HEK293T (cell line): ENCODE measurements around the gene IRAK1.

Experiments
- CTCF ChIA-PET: fragments of 350-600 bp; formaldehyde crosslinking; extraction: SDS; loops from one replicate; lab custom pipeline; 2021; ENCODE audit warnings: antibody characterized with exemption, inconsistent platforms; lab: Yijun Ruan, JAX
- POLR2A ChIA-PET: fragments of 350-600 bp; formaldehyde crosslinking; extraction: SDS; loops from one replicate; lab custom pipeline; 2020; ENCODE audit warnings: antibody characterized with exemption, inconsistent platforms; lab: Yijun Ruan, JAX
- DNase-seq: peaks from one replicate; pipeline ENCODE4 v3.0.0; 2012; ENCODE audit warnings: mixed read lengths; ENCODE audit errors: extremely low spot score
- ARNT ChIP-seq: fragments of 450-650 bp; IDR thresholded peaks from 2 replicates; pipeline ENCODE4 v1.6.1; 2017; ENCODE audit warnings: mild to moderate bottlenecking
- BHLHE40 ChIP-seq: fragments of 450-650 bp; IDR thresholded peaks from 2 replicates; pipeline ENCODE4 v1.6.1; 2016; ENCODE audit warnings: mild to moderate bottlenecking, moderate library complexity, borderline replicate concordance
- CTBP1 ChIP-seq: fragments of 450-650 bp; IDR thresholded peaks from 2 replicates; pipeline ENCODE4 v1.6.1; 2016; ENCODE audit warnings: borderline replicate concordance
- ELF4 ChIP-seq: fragments of 450-650 bp; IDR thresholded peaks from 2 replicates; pipeline ENCODE4 v1.6.1; 2017; ENCODE audit warnings: antibody characterized with exemption
- FOXA1 ChIP-seq: fragments of 450-650 bp; IDR thresholded peaks from 2 replicates; pipeline ENCODE4 v1.6.1; 2016; ENCODE audit warnings: mild to moderate bottlenecking
- FOXK2 ChIP-seq: fragments of 450-650 bp; IDR thresholded peaks from 2 replicates; pipeline ENCODE4 v1.6.1; 2016; ENCODE audit warnings: mild to moderate bottlenecking
- FOXM1 ChIP-seq: fragments of 450-650 bp; IDR thresholded peaks from 2 replicates; pipeline ENCODE4 v1.6.1; 2017; ENCODE audit warnings: mild to moderate bottlenecking, borderline replicate concordance
- HDGF ChIP-seq: fragments of 450-650 bp; IDR thresholded peaks from 2 replicates; pipeline ENCODE4 v1.6.1; 2017; ENCODE audit warnings: antibody characterized with exemption, borderline replicate concordance
- L3MBTL2 ChIP-seq: fragments of 450-650 bp; conservative IDR thresholded peaks from 2 replicates; pipeline ENCODE4 v1.6.1; 2016; ENCODE audit warnings: mild to moderate bottlenecking
- LEF1 ChIP-seq: fragments of 450-650 bp; IDR thresholded peaks from 2 replicates; pipeline ENCODE4 v1.6.1; 2017; ENCODE audit warnings: mild to moderate bottlenecking, borderline replicate concordance
- NFRKB ChIP-seq: fragments of 450-650 bp; IDR thresholded peaks from 2 replicates; pipeline ENCODE4 v1.6.1; 2016; ENCODE audit warnings: mild to moderate bottlenecking, moderate library complexity
- SP1 ChIP-seq: fragments of 450-650 bp; IDR thresholded peaks from 2 replicates; pipeline ENCODE4 v1.6.1; 2017
- SUZ12 ChIP-seq: fragments of 450-650 bp; IDR thresholded peaks from 2 replicates; pipeline ENCODE4 v1.6.1; 2016; ENCODE audit warnings: mild to moderate bottlenecking
- TARDBP ChIP-seq: fragments of 450-650 bp; IDR thresholded peaks from 2 replicates; pipeline ENCODE4 v1.6.1; 2016
- ZNF384 ChIP-seq: fragments of 450-650 bp; IDR thresholded peaks from 2 replicates; pipeline ENCODE4 v1.6.1; 2016
- TF ChIP-seq, protein P1 (sequence below): fragments of 450-650 bp; IDR thresholded peaks from 2 replicates; pipeline ENCODE4 v1.6.1; 2016

The IRAK1 gene

DNA sequence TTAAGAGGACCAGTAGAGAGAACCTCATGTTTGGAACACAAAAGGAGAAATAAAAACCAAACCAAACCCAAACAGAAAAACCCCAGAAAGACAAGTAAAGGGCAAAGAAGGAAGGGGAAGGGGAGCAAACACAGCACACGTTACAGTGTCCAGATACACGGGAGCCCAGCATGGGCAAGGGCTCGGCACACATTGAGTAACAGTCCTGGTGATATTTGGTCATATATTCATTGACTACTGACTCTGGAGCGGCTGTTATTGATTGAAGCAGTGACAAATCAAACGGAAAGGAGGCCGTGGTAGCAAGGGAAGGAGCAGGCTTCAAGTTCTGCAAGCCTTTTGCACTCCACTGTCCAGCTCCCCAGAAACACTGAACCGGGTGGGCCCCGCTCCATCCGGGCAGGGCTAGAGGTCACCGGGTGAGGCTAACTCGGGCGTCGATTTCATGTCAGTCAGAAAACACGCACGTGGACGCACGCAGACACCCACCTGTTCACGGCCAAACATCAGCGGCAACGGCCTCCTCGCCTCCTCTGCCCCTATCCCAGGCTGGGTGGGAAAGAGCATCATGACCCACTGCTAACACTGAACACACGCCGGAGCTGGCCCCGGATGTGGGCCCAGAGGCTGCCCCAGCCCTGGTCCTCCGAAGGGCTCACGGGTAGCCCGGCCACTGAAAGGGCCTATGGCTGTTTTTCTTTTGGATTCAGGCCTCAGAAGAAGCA lies 3.7 kb upstream of the IRAK1 start:
- POLR2A ChIA-PET: no interaction called here
- CTCF ChIA-PET: interaction anchor here (0.6 to 2.4 kb wide), 2 partner anchors 10 to 285 kb away, joined by 3 to 8 read pairs; no protein-coding TSS in a partner anchor
- TF ChIP-seq ARNT (no peak), LEF1 (no peak), FOXA1 (no peak), ZNF384 (no peak), L3MBTL2 (no peak), FOXK2 (no peak), BHLHE40 (no peak), SP1 (no peak), SUZ12 (no peak)
- TF ChIP-seq, protein P1, sequence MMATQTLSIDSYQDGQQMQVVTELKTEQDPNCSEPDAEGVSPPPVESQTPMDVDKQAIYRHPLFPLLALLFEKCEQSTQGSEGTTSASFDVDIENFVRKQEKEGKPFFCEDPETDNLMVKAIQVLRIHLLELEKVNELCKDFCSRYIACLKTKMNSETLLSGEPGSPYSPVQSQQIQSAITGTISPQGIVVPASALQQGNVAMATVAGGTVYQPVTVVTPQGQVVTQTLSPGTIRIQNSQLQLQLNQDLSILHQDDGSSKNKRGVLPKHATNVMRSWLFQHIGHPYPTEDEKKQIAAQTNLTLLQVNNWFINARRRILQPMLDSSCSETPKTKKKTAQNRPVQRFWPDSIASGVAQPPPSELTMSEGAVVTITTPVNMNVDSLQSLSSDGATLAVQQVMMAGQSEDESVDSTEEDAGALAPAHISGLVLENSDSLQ: no peak

DNA sequence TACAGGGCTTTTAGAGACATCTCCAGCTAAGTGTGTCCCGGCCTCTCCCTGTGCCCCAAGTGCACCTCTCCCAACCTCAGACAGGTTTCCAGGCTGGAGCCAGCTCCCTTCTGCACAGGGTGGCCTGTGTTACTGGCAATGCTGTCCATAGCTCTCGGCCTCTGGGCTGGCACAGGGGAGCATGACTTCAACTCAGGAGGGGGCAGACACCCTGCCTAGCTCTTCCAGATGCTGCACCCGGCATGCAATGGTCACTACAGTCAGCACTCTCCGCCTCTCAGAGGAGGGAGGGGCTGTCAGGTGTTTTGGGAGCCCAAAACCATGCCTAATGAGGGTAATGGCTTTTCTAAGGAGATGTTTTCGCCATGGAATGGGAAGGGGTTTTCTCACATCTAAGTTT lies 2.4 kb upstream of the IRAK1 start:
- no peak for DNase-seq
- POLR2A ChIA-PET: interaction anchor here (0.7 to 1.0 kb wide), 2 partner anchors 18 to 94 kb away, joined by 3 read pairs; no protein-coding TSS in a partner anchor
- CTCF ChIA-PET: interaction anchor here (1.1 kb wide), 1 partner anchor 9 kb away, joined by 4 read pairs; no protein-coding TSS in a partner anchor
- TF ChIP-seq ZNF384 (no peak), ARNT (no peak), LEF1 (no peak), BHLHE40 (no peak), L3MBTL2 (no peak), CTBP1 (no peak), FOXK2 (no peak), NFRKB (no peak), SP1 (no peak), HDGF (no peak), TARDBP (no peak), ELF4 (no peak), FOXM1 (no peak), SUZ12 (no peak), FOXA1 (no peak)
- TF ChIP-seq, protein P1: no peak

More for the DNA sequence above, 3.7 kb upstream of the IRAK1 start:
- DNase-seq: no peak

DNA sequence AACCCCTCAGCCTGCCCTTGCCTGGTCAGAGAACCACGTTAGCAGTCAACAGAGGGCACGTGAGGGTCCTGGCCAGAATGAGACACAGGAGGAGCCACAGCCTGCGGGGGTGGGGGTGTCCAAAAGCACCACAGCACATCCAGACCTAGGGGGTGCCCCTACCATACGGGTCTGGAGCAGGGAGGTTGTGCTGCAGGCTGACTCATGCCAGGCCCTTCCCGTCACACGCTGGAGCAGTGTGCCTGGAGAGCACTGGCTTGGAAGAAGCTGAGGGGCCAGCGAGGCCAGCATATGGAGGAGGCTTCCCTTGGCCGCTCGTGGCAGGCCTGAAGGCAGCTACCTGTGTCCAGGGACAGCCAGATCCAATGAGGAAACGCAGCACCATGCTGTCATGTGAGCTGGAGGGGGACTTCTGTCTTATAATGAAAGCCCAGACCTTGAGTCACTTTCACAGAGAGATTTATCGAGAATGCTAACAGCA lies 1.5 kb upstream of the IRAK1 start:
- TF ChIP-seq TARDBP: no peak
- TF ChIP-seq NFRKB: no peak
- no peak for TF ChIP-seq CTBP1
- no peak for TF ChIP-seq L3MBTL2
- no peak for TF ChIP-seq HDGF
- no peak for TF ChIP-seq SUZ12
- TF ChIP-seq, protein P1: no peak
- TF ChIP-seq LEF1: no peak
- no peak for TF ChIP-seq FOXM1
- TF ChIP-seq ELF4: no peak
- TF ChIP-seq SP1: no peak
- TF ChIP-seq FOXA1: no peak
- no peak for TF ChIP-seq FOXK2
- no peak for TF ChIP-seq ZNF384
- no peak for TF ChIP-seq BHLHE40
- no peak for TF ChIP-seq ARNT
- DNase-seq: no peak
- ChIA-PET CTCF (interaction anchor here (0.6 kb wide), 1 partner anchor 305 kb away, joined by 3 read pairs; no protein-coding TSS in a partner anchor), POLR2A (interaction anchor here (1.0 to 1.9 kb wide), 3 partner anchors 9 to 350 kb away, joined by 3 to 4 read pairs (median 3); no protein-coding TSS in a partner anchor)

DNA sequence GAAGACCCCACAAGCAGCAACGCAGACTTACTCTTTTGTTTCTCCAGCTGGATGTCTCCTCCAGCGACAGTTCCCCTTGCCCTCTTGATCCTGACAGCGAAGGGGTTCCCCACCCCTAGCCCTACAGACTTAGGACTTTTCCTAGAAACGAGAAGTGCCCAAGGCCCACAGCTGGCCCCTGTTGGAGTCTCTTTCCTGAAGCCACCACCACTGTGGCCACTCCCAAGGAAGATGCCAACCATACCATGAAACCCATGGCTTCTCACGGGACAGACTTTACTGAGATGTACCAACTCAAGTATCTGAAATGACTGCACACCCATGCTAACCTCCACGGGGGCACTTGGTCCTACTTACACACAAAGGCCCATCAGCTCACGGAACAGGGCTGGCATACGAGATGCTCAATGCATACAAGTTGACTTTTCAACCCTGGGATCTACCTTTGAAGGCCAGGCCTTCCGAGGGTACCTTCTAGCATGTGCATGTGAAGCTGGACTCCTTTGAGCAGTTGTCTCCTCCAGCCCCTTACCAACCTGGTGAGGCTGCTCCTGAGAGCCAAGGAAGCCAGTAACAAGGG lies 924 bp upstream of the IRAK1 start:
- TF ChIP-seq, protein P1: no peak
- no peak for TF ChIP-seq TARDBP
- no peak for TF ChIP-seq SP1
- TF ChIP-seq ELF4: no peak
- no peak for TF ChIP-seq NFRKB
- TF ChIP-seq CTBP1: no peak
- no peak for TF ChIP-seq SUZ12
- no peak for TF ChIP-seq FOXA1
- no peak for TF ChIP-seq HDGF
- no peak for TF ChIP-seq LEF1
- no peak for TF ChIP-seq ZNF384
- TF ChIP-seq L3MBTL2: no peak
- no peak for TF ChIP-seq ARNT
- TF ChIP-seq FOXM1: no peak
- TF ChIP-seq FOXK2: no peak
- TF ChIP-seq BHLHE40: no peak
- POLR2A ChIA-PET: interaction anchor here (0.7 to 1.9 kb wide), 7 partner anchors 8 to 350 kb away, joined by 3 to 4 read pairs (median 3); no protein-coding TSS in a partner anchor
- DNase-seq: no peak
- CTCF ChIA-PET: interaction anchor here (0.7 kb wide), 1 partner anchor 288 kb away, joined by 3 read pairs; no protein-coding TSS in a partner anchor
